ENCODE data around the gene AJM1. TPM values are rescaled to one million over a fixed set of nuclear protein-coding genes. Genes with fewer than 3 reads are reported as not detected.
"Not testable (repeated sequence)": the region's sequence is repeated elsewhere in the genome, so short reads cannot be mapped to it uniquely, and the experiment has no call there.

The AJM1 gene
- total RNA-seq, 1 donor from 2014 or later: 2.7 TPM

GRCh38 chr9:136829412-136829811 is 12.9 kb upstream of the AJM1 start:
- H3K36me3 ChIP-seq: peaks cover 52% of the 10 kb centered on the region
- DNase-seq: no peak

GRCh38 chr9:136829981-136830885 is 12.0 kb upstream of the AJM1 start:
- ATAC-seq: no peak
- Histone ChIP-seq H3K27me3 (no peaks in the 10 kb centered on the region), H3K4me3 (no peak overlapping the region), H3K4me1 (no peaks in the 10 kb centered on the region), H3K9me3 (no peaks in the 10 kb centered on the region), H3K36me3 (peaks cover 45% of the 10 kb centered on the region), H3K27ac (no peak overlapping the region)
- intact Hi-C loops (cut with DNase I): no loop called here
- no peak for TF ChIP-seq CTCF (IDR thresholded peaks at IDR 0.05)
- no peak for DNase-seq

More at GRCh38 chr9:136829412-136829811, 12.9 kb upstream of the AJM1 start:
- no peak for ATAC-seq
- intact Hi-C loops (cut with DNase I): no loop called here
- Histone ChIP-seq H3K4me3 (no peak overlapping the region), H3K27ac (no peak overlapping the region), H3K27me3 (no peaks in the 10 kb centered on the region), H3K9me3 (no peaks in the 10 kb centered on the region), H3K4me1 (no peaks in the 10 kb centered on the region)
- no peak for TF ChIP-seq CTCF (IDR thresholded peaks at IDR 0.05)

GRCh38 chr9:136831002-136831719 is 11.1 kb upstream of the AJM1 start:
- Histone ChIP-seq H3K4me3 (no peak overlapping the region), H3K4me1 (no peaks in the 10 kb centered on the region), H3K9me3 (no peaks in the 10 kb centered on the region), H3K27me3 (no peaks in the 10 kb centered on the region), H3K27ac (no peak overlapping the region), H3K36me3 (peaks cover 37% of the 10 kb centered on the region)
- DNase-seq (no peak), ATAC-seq (no peak)
- TF ChIP-seq CTCF (IDR thresholded peaks at IDR 0.05): no peak
- intact Hi-C loops (cut with DNase I): no loop called here

GRCh38 chr9:136831720-136832104 is 10.6 kb upstream of the AJM1 start:
- intact Hi-C loops (cut with DNase I): no loop called here
- Histone ChIP-seq H3K27ac (no peak overlapping the region), H3K9me3 (no peaks in the 10 kb centered on the region), H3K27me3 (no peaks in the 10 kb centered on the region), H3K4me1 (no peaks in the 10 kb centered on the region), H3K36me3 (peaks cover 36% of the 10 kb centered on the region), H3K4me3 (no peak overlapping the region)
- ATAC-seq (no peak), DNase-seq (no peak)
- no peak for TF ChIP-seq CTCF (IDR thresholded peaks at IDR 0.05)

GRCh38 chr9:136832581-136832980 is 9.7 kb upstream of the AJM1 start:
- no peak overlapping the region for H3K4me3 ChIP-seq
- no peak for DNase-seq
- no peak overlapping the region for H3K27ac ChIP-seq
- H3K27me3 ChIP-seq: no peaks in the 10 kb centered on the region
- intact Hi-C loops (cut with DNase I): no loop called here
- no peaks in the 10 kb centered on the region for H3K9me3 ChIP-seq
- no peaks in the 10 kb centered on the region for H3K4me1 ChIP-seq
- no peak for ATAC-seq
- no peak for TF ChIP-seq CTCF (IDR thresholded peaks at IDR 0.05)
- peaks cover 36% of the 10 kb centered on the region for H3K36me3 ChIP-seq

GRCh38 chr9:136833381-136834048 is 8.8 kb upstream of the AJM1 start:
- H3K36me3 ChIP-seq: peaks cover 32% of the 10 kb centered on the region
- H3K4me3 ChIP-seq; DNase-seq; H3K27me3 ChIP-seq; ATAC-seq; H3K4me1 ChIP-seq; H3K27ac ChIP-seq; H3K9me3 ChIP-seq; intact Hi-C loops (cut with DNase I): not testable (repeated sequence)
